WTC11 (cell line): ENCODE data around the gene MTA3. TPM values are rescaled to one million over a fixed set of nuclear protein-coding genes. Genes with fewer than 3 reads are reported as not detected.
"Not testable (repeated sequence)": the region's sequence is repeated elsewhere in the genome, so short reads cannot be mapped to it uniquely, and the experiment has no call there.

Source experiments
- ATAC-seq: fragments of 200-7000 bp; cut with Tn5 transposase; 2 replicates; pipeline ENCODE4 v1.10.0; 2021; ENCODE audit warnings: mild to moderate bottlenecking, moderate library complexity
- CTCF ChIA-PET: fragments of 300-600 bp; sonication (Branson Sonifier 250); formaldehyde crosslinking; loops from one replicate; lab custom pipeline; 2021; ENCODE audit warnings: antibody characterized with exemption; lab: Charles Lee
- POLR2A ChIA-PET: fragments of 350-600 bp; sonication (Branson Sonifier 250); formaldehyde crosslinking; loops from one replicate; lab custom pipeline; 2021; ENCODE audit warnings: antibody characterized with exemption; lab: Charles Lee
- DNase-seq: peaks from one replicate; pipeline ENCODE4 v3.0.0; 2021; ENCODE audit warnings: low spot score
- H3K27ac Mint-ChIP-seq: 2 replicates; pipeline ENCODE4 v1.8.0; 2021; ENCODE audit warnings: mixed read lengths
- H3K27me3 Mint-ChIP-seq: 2 replicates; pipeline ENCODE4 v1.8.0; 2021; ENCODE audit warnings: low read depth, mild to moderate bottlenecking, moderate library complexity, mixed read lengths
- H3K36me3 Mint-ChIP-seq: 2 replicates; pipeline ENCODE4 v1.8.0; 2021; ENCODE audit warnings: mixed read lengths
- H3K4me1 Mint-ChIP-seq: 2 replicates; pipeline ENCODE4 v1.8.0; 2022; ENCODE audit warnings: mixed read lengths
- H3K4me3 Mint-ChIP-seq: 2 replicates; pipeline ENCODE4 v1.8.0; 2021; ENCODE audit warnings: mild to moderate bottlenecking, moderate library complexity, mixed read lengths
- H3K9me3 Mint-ChIP-seq: 2 replicates; pipeline ENCODE4 v1.8.0; 2021; ENCODE audit warnings: mixed read lengths
- ERG ChIP-seq: fragments of 250-450 bp; sonication (Bioruptor Pico); IDR thresholded peaks from 2 replicates; pipeline ENCODE4 v1.8.0; 2021; ENCODE audit warnings: mild to moderate bottlenecking
- ETV6 ChIP-seq: sonication (generic); formaldehyde crosslinking; IDR thresholded peaks from 2 replicates; pipeline ENCODE4 v1.8.1; 2022; ENCODE audit warnings: mild to moderate bottlenecking, missing genetic modification reagents
- FOXP1 ChIP-seq: sonication (generic); formaldehyde crosslinking; IDR thresholded peaks from 2 replicates; pipeline ENCODE4 v1.8.0; 2022; ENCODE audit warnings: missing genetic modification reagents, mild to moderate bottlenecking, moderate library complexity, borderline replicate concordance
- GABPB1 ChIP-seq: sonication (generic); formaldehyde crosslinking; IDR thresholded peaks from 2 replicates; pipeline ENCODE4 v1.8.1; 2023; ENCODE audit warnings: mild to moderate bottlenecking, missing genetic modification reagents
- HMGA2 ChIP-seq: fragments of 250-450 bp; sonication (Bioruptor Pico); IDR thresholded peaks from 2 replicates; pipeline ENCODE4 v1.4.0; 2021; ENCODE audit warnings: mild to moderate bottlenecking, moderate library complexity
- MXD4 ChIP-seq: fragments of 250-450 bp; sonication (Bioruptor Pico); IDR thresholded peaks from 2 replicates; pipeline ENCODE4 v1.8.0; 2021; ENCODE audit warnings: mild to moderate bottlenecking, moderate library complexity, borderline replicate concordance
- ZNF263 ChIP-seq: sonication (generic); formaldehyde crosslinking; IDR thresholded peaks from 2 replicates; pipeline ENCODE4 v1.8.1; 2022; ENCODE audit warnings: low read depth, mild to moderate bottlenecking, moderate library complexity, missing genetic modification reagents
- ZNF396 ChIP-seq: fragments of 250-450 bp; sonication (Bioruptor Pico); IDR thresholded peaks from 2 replicates; pipeline ENCODE4 v1.8.0; 2021; ENCODE audit warnings: mild to moderate bottlenecking, moderate library complexity, borderline replicate concordance
- total RNA-seq: library from RNA; stranded (reverse); gene quantifications from 3 replicates; pipeline ENCODE4 v1.2.3, GENCODE V29; 2021
- TF ChIP-seq, protein P1 (sequence below): sonication (generic); formaldehyde crosslinking; IDR thresholded peaks from 2 replicates; pipeline ENCODE4 v1.8.0; 2022; ENCODE audit warnings: mild to moderate bottlenecking, missing genetic modification reagents
- TF ChIP-seq, protein P2 (sequence below): fragments of 250-450 bp; sonication (Bioruptor Pico); IDR thresholded peaks from 2 replicates; pipeline ENCODE4 v2.1.2; 2022; ENCODE audit warnings: mild to moderate bottlenecking, moderate library complexity

The MTA3 gene
- total RNA-seq, 1 experiment from 2014 or later: 153 TPM

DNA sequence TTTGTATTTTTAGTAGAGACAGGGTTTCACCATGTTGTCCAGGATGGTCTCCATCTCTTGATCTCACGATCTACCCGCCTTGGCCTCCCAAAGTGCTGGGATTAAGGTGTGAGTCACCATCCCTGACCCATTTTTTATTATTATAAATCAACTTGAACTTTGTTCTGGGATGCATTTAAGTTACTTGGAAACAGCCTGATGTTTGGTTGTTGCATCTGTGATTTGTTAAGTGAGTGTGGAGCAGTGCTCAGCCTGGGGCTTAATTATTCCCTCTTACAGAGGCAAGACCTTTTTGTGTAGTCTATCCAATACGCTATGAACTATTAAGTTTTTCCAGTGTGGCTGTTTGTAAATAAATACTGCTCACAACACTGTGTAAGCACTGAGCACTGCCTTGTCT is 32.6 kb downstream of the MTA3 start:
- ATAC-seq (no peak), DNase-seq (no peak)
- Mint-ChIP-seq H3K4me3 (no peak overlapping the region), H3K27me3 (no peaks in the 10 kb centered on the region), H3K4me1 (peaks cover 5% of the 10 kb centered on the region), H3K36me3 (peaks cover 35% of the 10 kb centered on the region), H3K9me3 (0 out of 2 replicates have a peak, but pooled peaks cover 6% of the 10 kb centered on the region), H3K27ac (peak overlapping the region; percentile 29)
- POLR2A ChIA-PET: no interaction called here
- CTCF ChIA-PET: no interaction called here
- TF ChIP-seq ZNF396 (CRISPR knock-in tag) (no peak), HMGA2 (CRISPR knock-in tag) (no peak)

DNA sequence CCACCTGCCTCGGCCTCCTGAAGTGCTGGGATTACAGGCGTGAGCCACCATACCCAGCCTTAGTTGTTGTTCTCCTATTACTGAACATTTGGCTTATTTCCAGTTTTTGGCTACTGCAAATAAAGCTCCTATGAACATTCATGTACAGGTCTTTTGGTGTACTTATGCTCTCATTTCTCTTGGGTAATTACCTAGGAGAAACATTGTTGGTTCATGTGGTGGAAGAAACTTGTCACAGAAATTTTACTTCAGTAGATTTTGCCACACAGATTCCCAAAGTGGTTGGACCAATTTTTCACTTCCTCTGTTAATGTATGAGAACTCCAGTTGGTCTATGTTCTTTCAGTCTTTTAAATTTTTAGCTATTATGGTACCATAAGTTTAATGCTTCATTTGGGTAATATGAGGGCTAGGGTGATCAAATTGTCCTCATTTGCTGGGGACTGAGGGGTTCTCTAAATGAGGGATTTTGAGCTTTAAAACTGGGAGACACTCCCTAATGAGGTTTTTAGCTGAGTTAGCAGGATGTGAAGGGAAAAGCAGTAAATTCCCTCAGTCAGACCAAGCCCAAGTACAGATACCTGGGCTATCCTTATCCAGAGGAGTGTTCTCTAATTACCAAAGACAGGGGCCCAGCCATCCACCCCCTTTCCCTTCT is 33.9 kb downstream of the MTA3 start:
- Mint-ChIP-seq H3K36me3 (peaks cover 42% of the 10 kb centered on the region), H3K9me3 (0 out of 2 replicates have a peak, but pooled peaks cover 6% of the 10 kb centered on the region), H3K27me3 (no peaks in the 10 kb centered on the region), H3K27ac (peak overlapping the region; percentile 91), H3K4me3 (no peak overlapping the region), H3K4me1 (peaks cover 5% of the 10 kb centered on the region)
- CTCF ChIA-PET: no interaction called here
- ATAC-seq: peak; percentile 55
- POLR2A ChIA-PET: interaction anchor here (0.6 kb wide), 1 partner anchor 16 kb away, joined by 4 read pairs; no protein-coding TSS in a partner anchor
- no peak for DNase-seq
- TF ChIP-seq FOXP1 (no peak), ZNF263 (CRISPR knock-in tag) (no peak), GABPB1 (CRISPR knock-in tag) (no peak), MXD4 (no peak), ETV6 (CRISPR knock-in tag) (no peak), ERG (no peak)
- TF ChIP-seq, protein P1, sequence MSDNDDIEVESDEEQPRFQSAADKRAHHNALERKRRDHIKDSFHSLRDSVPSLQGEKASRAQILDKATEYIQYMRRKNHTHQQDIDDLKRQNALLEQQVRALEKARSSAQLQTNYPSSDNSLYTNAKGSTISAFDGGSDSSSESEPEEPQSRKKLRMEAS (CRISPR knock-in tag): no peak

DNA sequence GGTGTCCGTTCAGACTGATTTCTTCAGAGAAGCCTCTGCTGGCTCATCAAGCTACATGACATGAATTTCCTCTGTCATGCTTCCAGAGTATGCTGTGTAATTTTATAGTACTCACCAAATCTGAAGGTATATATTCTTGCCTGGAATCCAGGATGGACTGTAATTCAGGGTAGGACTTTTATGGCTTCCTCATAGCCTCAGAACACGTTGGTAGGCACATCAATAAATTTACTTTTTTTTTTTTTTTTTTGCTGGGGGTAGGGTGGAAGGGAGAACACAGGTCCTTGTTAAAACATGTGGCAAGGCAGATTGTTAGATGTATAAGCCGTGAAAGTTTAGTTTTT is 34.4 kb downstream of the MTA3 start:
- no peak overlapping the region for H3K4me3 Mint-ChIP-seq

DNA sequence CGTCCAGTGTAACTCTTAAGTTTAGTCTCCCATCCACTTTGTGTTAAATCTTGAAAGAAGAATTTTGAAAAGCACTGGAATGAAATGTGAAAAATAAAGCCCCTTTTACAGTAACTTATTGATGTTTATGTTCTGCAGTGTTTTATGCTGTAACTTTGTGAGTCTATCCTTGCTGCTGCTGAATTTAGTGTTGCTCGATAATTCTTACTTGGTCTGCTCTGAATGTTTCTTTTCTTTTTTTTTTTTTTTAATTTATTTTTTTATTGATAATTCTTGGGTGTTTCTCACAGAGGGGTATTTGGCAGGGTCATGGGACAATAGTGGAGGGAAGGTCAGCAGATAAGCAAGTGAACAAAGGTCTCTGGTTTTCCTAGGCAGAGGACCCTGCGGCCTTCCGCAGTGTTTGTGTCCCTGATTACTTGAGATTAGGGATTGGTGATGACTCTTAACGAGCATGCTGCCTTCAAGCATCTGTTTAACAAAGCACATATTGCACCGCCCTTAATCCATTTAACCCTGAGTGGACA is 36.0 kb downstream of the MTA3 start:
- POLR2A ChIA-PET, H3K27me3 Mint-ChIP-seq, CTCF ChIA-PET, ATAC-seq, H3K4me1 Mint-ChIP-seq, H3K27ac Mint-ChIP-seq, DNase-seq, H3K9me3 Mint-ChIP-seq, H3K4me3 Mint-ChIP-seq: not testable (repeated sequence)
- H3K36me3 Mint-ChIP-seq: peaks cover 53% of the 10 kb centered on the region

More for the DNA sequence above, 34.4 kb downstream of the MTA3 start:
- Mint-ChIP-seq H3K4me1 (peaks cover 5% of the 10 kb centered on the region), H3K27me3 (no peaks in the 10 kb centered on the region), H3K9me3 (0 out of 2 replicates have a peak, but pooled peaks cover 6% of the 10 kb centered on the region), H3K36me3 (peaks cover 44% of the 10 kb centered on the region), H3K27ac (no peak overlapping the region)
- no peak for ATAC-seq
- DNase-seq: no peak
- ChIA-PET POLR2A (interaction anchor here (0.6 kb wide), 1 partner anchor 17 kb away, joined by 4 read pairs; no protein-coding TSS in a partner anchor), CTCF (no interaction called here)
- TF ChIP-seq, protein P2, sequence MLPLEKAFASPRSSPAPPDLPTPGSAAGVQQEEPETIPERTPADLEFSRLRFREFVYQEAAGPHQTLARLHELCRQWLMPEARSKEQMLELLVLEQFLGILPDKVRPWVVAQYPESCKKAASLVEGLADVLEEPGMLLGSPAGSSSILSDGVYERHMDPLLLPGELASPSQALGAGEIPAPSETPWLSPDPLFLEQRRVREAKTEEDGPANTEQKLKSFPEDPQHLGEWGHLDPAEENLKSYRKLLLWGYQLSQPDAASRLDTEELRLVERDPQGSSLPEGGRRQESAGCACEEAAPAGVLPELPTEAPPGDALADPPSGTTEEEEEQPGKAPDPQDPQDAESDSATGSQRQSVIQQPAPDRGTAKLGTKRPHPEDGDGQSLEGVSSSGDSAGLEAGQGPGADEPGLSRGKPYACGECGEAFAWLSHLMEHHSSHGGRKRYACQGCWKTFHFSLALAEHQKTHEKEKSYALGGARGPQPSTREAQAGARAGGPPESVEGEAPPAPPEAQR (CRISPR knock-in tag): no peak

DNA sequence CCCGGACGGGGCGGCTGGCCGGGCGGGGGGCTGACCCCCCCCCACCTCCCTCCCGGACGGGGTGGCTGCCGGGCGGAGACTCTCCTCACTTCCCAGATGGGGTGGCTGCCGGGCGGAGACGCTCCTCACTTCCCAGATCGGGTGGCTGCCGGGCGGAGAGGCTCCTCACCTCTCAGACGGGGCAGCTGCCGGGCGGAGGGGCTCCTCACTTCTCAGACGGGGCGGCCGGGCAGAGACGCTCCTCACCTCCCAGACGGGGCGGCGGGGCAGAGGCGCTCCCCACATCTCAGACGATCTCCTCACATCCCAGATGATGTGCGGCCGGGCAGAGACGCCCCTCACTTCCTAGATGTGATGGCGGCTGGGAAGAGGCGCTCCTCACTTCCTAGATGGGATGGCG is 37.7 kb downstream of the MTA3 start:
- H3K27me3 Mint-ChIP-seq, ATAC-seq, CTCF ChIA-PET, H3K27ac Mint-ChIP-seq, H3K9me3 Mint-ChIP-seq, DNase-seq, H3K4me1 Mint-ChIP-seq, H3K4me3 Mint-ChIP-seq, POLR2A ChIA-PET: not testable (repeated sequence)
- peaks cover 63% of the 10 kb centered on the region for H3K36me3 Mint-ChIP-seq
